GM18909 (cell line): Measurements from ENCODE around the gene HUNK.
"Not testable (repeated sequence)": the region's sequence is repeated elsewhere in the genome, so short reads cannot be mapped to it uniquely, and the experiment has no call there.

ENCODE experiments used
- ATAC-seq: cut with Tn5 transposase; IDR thresholded peaks from one replicate; pipeline ENCODE4 v1.9.1; 2021; ENCODE audit warnings: mild to moderate bottlenecking; ENCODE audit not compliant: unreplicated experiment, poor library complexity

The HUNK gene

GRCh38 chr21:31872452-31873274 is at the start of gene HUNK:
Gene HUNK, plus strand, starts transcription at chr21:31873020. Its CDS starts 655 bp downstream, at chr21:31873675.
- ATAC-seq, result no peak

- no peak for ATAC-seq
Measured at GRCh38 chr21:31829736-31830472, 42.9 kb upstream of the HUNK start.

- no peak for ATAC-seq
Measured at GRCh38 chr21:31830701-31831100, 42.1 kb upstream of the HUNK start.

GRCh38 chr21:31837041-31837440 is 35.8 kb upstream of the HUNK start:
- ATAC-seq, result no peak

GRCh38 chr21:31837618-31838390 is 35.0 kb upstream of the HUNK start:
- ATAC-seq, result no peak

- no peak for ATAC-seq
Measured at GRCh38 chr21:31838586-31839355, 34.0 kb upstream of the HUNK start.

- no peak for ATAC-seq
Measured at GRCh38 chr21:31844206-31844605, 28.6 kb upstream of the HUNK start.

GRCh38 chr21:31845151-31845729 is 27.6 kb upstream of the HUNK start:
- no peak for ATAC-seq

GRCh38 chr21:31846690-31847089 is 26.1 kb upstream of the HUNK start:
- ATAC-seq, result no peak

GRCh38 chr21:31847761-31848160 is 25.1 kb upstream of the HUNK start:
- ATAC-seq, result no peak

GRCh38 chr21:31848326-31848985 is 24.4 kb upstream of the HUNK start:
- ATAC-seq, result no peak

- no peak for ATAC-seq
Measured at GRCh38 chr21:31850886-31851285, 21.9 kb upstream of the HUNK start.

GRCh38 chr21:31855180-31855579 is 17.6 kb upstream of the HUNK start:
- no peak for ATAC-seq

GRCh38 chr21:31857096-31857495 is 15.7 kb upstream of the HUNK start:
- ATAC-seq, result no peak

GRCh38 chr21:31857631-31858030 is 15.2 kb upstream of the HUNK start:
- not testable (repeated sequence) for ATAC-seq

GRCh38 chr21:31860851-31861250 is 12.0 kb upstream of the HUNK start:
- no peak for ATAC-seq

- no peak for ATAC-seq
Measured at GRCh38 chr21:31862078-31862477, 10.7 kb upstream of the HUNK start.

GRCh38 chr21:31865429-31865970 is 7.3 kb upstream of the HUNK start:
- ATAC-seq, result no peak

GRCh38 chr21:31866077-31866511 is 6.7 kb upstream of the HUNK start:
- peak; percentile 56 for ATAC-seq
